ENCODE data around the gene PFDN1. TPM values are rescaled to one million over a fixed set of nuclear protein-coding genes. Genes with fewer than 3 reads are reported as not detected.

Gene PFDN1
- polyA plus RNA-seq, 1 experiment: 114 TPM

- no peaks in the 10 kb centered on the region for H3K27me3 ChIP-seq (ENCODE audit: control insufficient read depth, insufficient read depth, low read length)
- no peak for DNase-seq (ENCODE audit: low read depth)
- no peaks in the 10 kb centered on the region for H3K36me3 ChIP-seq (ENCODE audit: control insufficient read depth, insufficient read depth, low read length)
- no peak for TF ChIP-seq CTCF (IDR thresholded peaks at IDR 0.05; ENCODE audit: insufficient read depth, low read depth, low read length)
- H3K4me3 ChIP-seq (ENCODE audit: low read depth, low read length): no peak overlapping the region
- ChIA-PET CTCF (interaction anchor here (1.3 kb wide), 1 partner anchor 42 kb away, joined by 6 read pairs; the partner anchor contains the start of gene HBEGF), POLR2A (no interaction called here)
Measured at GRCh38 chr5:140305471-140305870, 2.6 kb upstream of the PFDN1 start.

DNA sequence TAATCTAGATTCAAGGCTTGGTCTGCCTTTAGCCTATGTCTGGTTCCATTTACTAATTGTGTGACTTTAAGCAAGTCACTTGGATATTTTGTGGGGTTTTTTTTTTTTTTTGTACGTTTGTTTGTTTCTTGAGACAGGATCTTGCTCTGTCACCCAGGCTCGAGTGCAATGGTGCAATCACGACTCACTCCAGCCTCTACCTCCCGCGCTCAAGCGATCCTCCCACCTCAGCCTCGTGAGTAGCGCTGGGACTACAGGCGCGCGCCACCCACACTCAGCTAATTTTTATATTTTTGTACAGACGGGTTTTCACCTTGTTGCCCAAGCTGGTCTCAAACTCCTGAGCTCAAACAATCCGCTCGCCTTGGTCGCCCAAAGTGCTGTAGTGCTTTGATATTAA, 1.1 kb upstream of the PFDN1 start:
- H3K4me3 ChIP-seq (ENCODE audit: low read depth, low read length): no peak overlapping the region
- no peak for TF ChIP-seq CTCF (IDR thresholded peaks at IDR 0.05; ENCODE audit: insufficient read depth, low read depth, low read length)
- no peaks in the 10 kb centered on the region for H3K27me3 ChIP-seq (ENCODE audit: control insufficient read depth, insufficient read depth, low read length)
- H3K36me3 ChIP-seq (ENCODE audit: control insufficient read depth, insufficient read depth, low read length): no peaks in the 10 kb centered on the region
- POLR2A ChIA-PET: no interaction called here
- CTCF ChIA-PET: interaction anchor here (1.3 to 1.8 kb wide), 3 partner anchors 42 to 60 kb away, joined by 4 to 6 read pairs (median 5); partner anchors contain the start of gene HBEGF
- DNase-seq (ENCODE audit: low read depth): no peak

- CTCF ChIA-PET: no interaction called here
- POLR2A ChIA-PET: no interaction called here
- TF ChIP-seq CTCF (IDR thresholded peaks at IDR 0.05; ENCODE audit: insufficient read depth, low read depth, low read length): no peak
- Histone ChIP-seq H3K36me3 (ENCODE audit: control insufficient read depth, insufficient read depth, low read length) (no peaks in the 10 kb centered on the region), H3K27me3 (ENCODE audit: control insufficient read depth, insufficient read depth, low read length) (no peaks in the 10 kb centered on the region), H3K4me3 (ENCODE audit: low read depth, low read length) (no peak overlapping the region)
- DNase-seq (ENCODE audit: low read depth): no peak
Measured at GRCh38 chr5:140301136-140301535, 1.8 kb downstream of the PFDN1 start.

DNA sequence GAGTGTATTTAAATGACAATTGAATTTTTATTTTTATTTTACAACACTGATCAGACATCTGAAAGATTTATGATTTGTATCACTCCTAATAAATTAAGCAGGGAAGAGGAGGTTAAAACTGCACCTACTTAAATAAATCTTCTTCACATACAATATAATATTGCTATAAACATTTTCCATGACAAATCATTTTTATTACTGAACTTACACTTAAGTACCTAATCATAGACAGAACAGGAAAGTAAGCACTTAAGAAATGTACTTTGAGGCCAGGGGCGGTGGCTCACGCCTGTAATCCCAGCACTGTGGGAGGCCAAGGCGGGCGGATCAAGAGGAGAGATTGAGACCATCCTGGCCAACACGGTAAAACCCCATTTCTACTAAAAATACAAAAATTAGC, 3.8 kb downstream of the PFDN1 start:
- no peaks in the 10 kb centered on the region for H3K27me3 ChIP-seq (ENCODE audit: control insufficient read depth, insufficient read depth, low read length)
- DNase-seq (ENCODE audit: low read depth): no peak
- no peaks in the 10 kb centered on the region for H3K36me3 ChIP-seq (ENCODE audit: control insufficient read depth, insufficient read depth, low read length)
- POLR2A ChIA-PET: no interaction called here
- CTCF ChIA-PET: interaction anchor here (1.0 kb wide), 1 partner anchor 47 kb away, joined by 5 read pairs; the partner anchor contains the start of gene HBEGF
- TF ChIP-seq CTCF (IDR thresholded peaks at IDR 0.05; ENCODE audit: insufficient read depth, low read depth, low read length): no peak
- no peak overlapping the region for H3K4me3 ChIP-seq (ENCODE audit: low read depth, low read length)

GRCh38 chr5:140298183-140298601, 4.7 kb downstream of the PFDN1 start:
- no peaks in the 10 kb centered on the region for H3K27me3 ChIP-seq (ENCODE audit: control insufficient read depth, insufficient read depth, low read length)
- ChIA-PET POLR2A (interaction anchor here (0.5 to 0.6 kb wide), 3 partner anchors 19 to 392 kb away, joined by 3 to 4 read pairs (median 3); no protein-coding TSS in a partner anchor), CTCF (interaction anchor here (1.1 to 1.2 kb wide), 2 partner anchors 12 to 48 kb away, joined by 4 to 6 read pairs; partner anchors contain the start of gene HBEGF)
- peak; percentile 31 for DNase-seq (ENCODE audit: low read depth)
- TF ChIP-seq CTCF (IDR thresholded peaks at IDR 0.05; ENCODE audit: insufficient read depth, low read depth, low read length): no peak
- no peak overlapping the region for H3K4me3 ChIP-seq (ENCODE audit: low read depth, low read length)
- H3K36me3 ChIP-seq (ENCODE audit: control insufficient read depth, insufficient read depth, low read length): no peaks in the 10 kb centered on the region
